ENCODE measurements around the gene ASCC2. TPM values are rescaled to one million over a fixed set of nuclear protein-coding genes. Genes with fewer than 3 reads are reported as not detected.
"Not testable (repeated sequence)": the region's sequence is repeated elsewhere in the genome, so short reads cannot be mapped to it uniquely, and the experiment has no call there.

Gene ASCC2
- total and polyA plus RNA-seq, 2 donors (not counting 3 experiments of a cell fraction or from before 2014, with no cell fraction given), result 43.6 to 60.7 TPM

DNA sequence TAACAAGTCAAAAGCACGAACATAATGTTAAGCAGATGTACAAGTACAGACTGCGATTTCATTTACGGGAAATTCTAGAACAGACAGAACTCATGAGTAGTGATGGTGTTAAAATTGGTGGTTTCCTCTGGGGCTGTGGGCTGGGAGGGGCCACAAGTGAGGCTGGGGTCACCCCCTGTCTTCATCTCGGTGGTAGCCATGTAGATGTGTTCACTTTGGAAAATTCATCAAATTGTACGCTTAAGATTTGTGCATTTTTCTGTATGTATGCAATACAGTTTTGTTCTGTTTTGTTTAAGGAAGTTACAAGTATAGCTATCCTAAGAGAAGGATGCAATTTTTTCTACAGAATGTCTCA lies 504 bp upstream of the ASCC2 start:
- H3K9ac ChIP-seq (replicated peaks; ENCODE audit: extremely low read depth, insufficient read depth, low read length), result peak overlapping the region; percentile 65

GRCh38 chr22:29836791-29837370 lies 1.2 kb downstream of the ASCC2 start:
- peak overlapping the region in 1 of 3 experiments; percentile 92 for H3K4me3 ChIP-seq (replicated peaks in 1 of 3; ENCODE audit: insufficient read depth in 1 of 3, low read depth in 1 of 3, low read length in 3 of 3)
- H3K9ac ChIP-seq (replicated peaks; ENCODE audit: extremely low read depth, insufficient read depth, low read length); H3K27ac ChIP-seq (ENCODE audit: insufficient read depth, low read depth, low read length); FAIRE-seq; DNase-seq (ENCODE audit: low read depth, low spot score); H4K20me1 ChIP-seq (replicated peaks; ENCODE audit: control insufficient read depth, extremely low read depth, insufficient read depth, low read length); BruUV-seq (replicated peaks); POLR2A ChIA-PET; dilution Hi-C loops (cut with MboI; ENCODE audit: extremely low pct_ligation_motif_present, low sequenced_read_pairs); H2AFZ ChIP-seq (ENCODE audit: low read depth, low read length); H3K9me3 ChIP-seq (replicated peaks; ENCODE audit: control insufficient read depth, insufficient read depth, low read length); H3K36me3 ChIP-seq (ENCODE audit: control insufficient read depth in 2 of 2, extremely low read depth in 1 of 2, insufficient read depth in 2 of 2, low read length in 2 of 2); H3K9me1 ChIP-seq (replicated peaks; ENCODE audit: control insufficient read depth, extremely low read depth, insufficient read depth, low read length); H3K27me3 ChIP-seq (ENCODE audit: control insufficient read depth in 2 of 2, insufficient read depth in 2 of 2, low read length in 2 of 2): not testable (repeated sequence)
- peaks cover 15% of the 10 kb centered on the region for H3K4me1 ChIP-seq (ENCODE audit: control insufficient read depth, extremely low read depth, insufficient read depth, low read length)
- intact Hi-C loops (cut with micrococcal nuclease), result loop anchor here (5.0 kb wide), 1 partner anchor 155 kb away; no protein-coding TSS in a partner anchor
- CTCF ChIA-PET, result interaction anchor here (1.9 kb wide), 1 partner anchor 168 kb away, joined by 7 read pairs; no protein-coding TSS in a partner anchor
- peak overlapping the region; percentile 96 for H3K4me2 ChIP-seq (ENCODE audit: insufficient read depth, low read length)
- H3K79me2 ChIP-seq (ENCODE audit: control insufficient read depth, insufficient read depth, low read length), result peaks cover 14% of the 10 kb centered on the region

More for the DNA sequence above, 504 bp upstream of the ASCC2 start:
- DNase-seq (ENCODE audit: low read depth, low spot score), result no peak
- intact Hi-C loops (cut with micrococcal nuclease) (loop anchor here (1.0 to 5.0 kb wide), 2 partner anchors 45 to 154 kb away; partner anchors contain the start of gene MTMR3), dilution Hi-C loops (cut with MboI; ENCODE audit: extremely low pct_ligation_motif_present, low sequenced_read_pairs) (no loop called here)
- Histone ChIP-seq H3K4me1 (ENCODE audit: control insufficient read depth, extremely low read depth, insufficient read depth, low read length) (peaks cover 15% of the 10 kb centered on the region), H3K9me3 (replicated peaks; ENCODE audit: control insufficient read depth, insufficient read depth, low read length) (no peaks in the 10 kb centered on the region), H4K20me1 (replicated peaks; ENCODE audit: control insufficient read depth, extremely low read depth, insufficient read depth, low read length) (no peaks in the 10 kb centered on the region), H3K27me3 (ENCODE audit: control insufficient read depth in 2 of 2, insufficient read depth in 2 of 2, low read length in 2 of 2) (no peaks in the 10 kb centered on the region), H3K9me1 (replicated peaks; ENCODE audit: control insufficient read depth, extremely low read depth, insufficient read depth, low read length) (no peaks in the 10 kb centered on the region), H3K4me2 (ENCODE audit: insufficient read depth, low read length) (peak overlapping the region; percentile 88), H3K27ac (ENCODE audit: insufficient read depth, low read depth, low read length) (peak overlapping the region; percentile 42), H3K36me3 (ENCODE audit: control insufficient read depth in 2 of 2, extremely low read depth in 1 of 2, insufficient read depth in 2 of 2, low read length in 2 of 2) (no peaks in the 10 kb centered on the region), H3K79me2 (ENCODE audit: control insufficient read depth, insufficient read depth, low read length) (peaks cover 14% of the 10 kb centered on the region), H3K4me3 (replicated peaks in 1 of 3; ENCODE audit: insufficient read depth in 1 of 3, low read depth in 1 of 3, low read length in 3 of 3) (peak overlapping the region; percentile 79 to 92 (median 86)), H2AFZ (ENCODE audit: low read depth, low read length) (peak overlapping the region; percentile 80)
- ChIA-PET POLR2A (no interaction called here), CTCF (interaction anchor here (1.9 kb wide), 1 partner anchor 167 kb away, joined by 7 read pairs; no protein-coding TSS in a partner anchor)
- TF ChIP-seq, protein P1, sequence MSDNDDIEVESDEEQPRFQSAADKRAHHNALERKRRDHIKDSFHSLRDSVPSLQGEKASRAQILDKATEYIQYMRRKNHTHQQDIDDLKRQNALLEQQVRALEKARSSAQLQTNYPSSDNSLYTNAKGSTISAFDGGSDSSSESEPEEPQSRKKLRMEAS (IDR thresholded peaks at IDR 0.05; ENCODE audit: insufficient read depth, insufficient read length), result no peak
- TF ChIP-seq CTCF (IDR thresholded peaks at IDR 0.05; ENCODE audit: extremely low read depth in 1 of 2, insufficient read depth in 1 of 2, low read depth in 1 of 2, low read length in 2 of 2) (no peak), JUN (IDR thresholded peaks at IDR 0.05; ENCODE audit: borderline replicate concordance, insufficient read depth, insufficient read length, low read depth) (no peak)
- BruUV-seq (replicated peaks), result TSS peak; percentile 39
- no peak for FAIRE-seq

Data from endothelial cell of umbilical vein (primary cell).